ENCODE results near the gene AP1G1.
"Not testable (repeated sequence)": the region's sequence is repeated elsewhere in the genome, so short reads cannot be mapped to it uniquely, and the experiment has no call there.

Gene AP1G1

DNA sequence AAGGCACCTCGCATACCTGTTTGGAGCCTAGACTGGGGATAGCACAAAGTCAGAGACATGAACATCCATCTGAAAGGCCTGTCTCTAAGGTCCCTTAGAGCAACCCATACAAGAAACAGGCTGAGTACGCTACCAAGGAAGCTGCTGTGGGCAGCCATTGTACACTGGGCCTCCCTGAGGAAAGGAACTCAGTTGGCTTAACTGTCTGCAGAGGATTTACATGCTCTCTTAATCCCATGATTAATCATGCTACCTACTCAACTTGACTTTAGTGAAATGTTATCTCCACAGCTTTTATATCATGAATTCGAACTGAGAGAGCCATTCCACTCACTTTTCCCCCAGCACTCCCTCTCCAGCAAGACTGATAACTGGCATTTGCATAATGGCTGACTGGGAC is 110.1 kb downstream of the AP1G1 start:
- no peak for DNase-seq (ENCODE audit: low read depth)

DNA sequence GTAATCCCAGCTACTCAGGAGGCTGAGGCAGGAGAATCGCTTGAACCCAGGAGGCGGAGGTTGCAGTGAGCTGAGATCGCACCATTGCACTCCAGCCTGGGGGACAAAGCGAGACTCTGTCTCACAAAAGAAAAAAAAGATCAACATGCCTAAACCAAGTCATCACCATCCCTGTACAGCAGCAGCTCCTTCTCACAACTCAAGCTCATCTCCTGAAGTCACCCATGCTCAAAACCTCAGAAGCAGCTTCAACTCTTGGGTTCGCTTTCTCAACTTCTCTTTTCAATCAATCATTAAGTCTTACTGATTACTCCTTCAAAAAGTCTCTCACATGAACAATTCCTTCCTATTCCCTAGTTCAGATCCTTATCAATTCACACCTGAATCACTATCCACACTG is 115.5 kb downstream of the AP1G1 start:
- no peak for DNase-seq (ENCODE audit: low read depth)

DNA sequence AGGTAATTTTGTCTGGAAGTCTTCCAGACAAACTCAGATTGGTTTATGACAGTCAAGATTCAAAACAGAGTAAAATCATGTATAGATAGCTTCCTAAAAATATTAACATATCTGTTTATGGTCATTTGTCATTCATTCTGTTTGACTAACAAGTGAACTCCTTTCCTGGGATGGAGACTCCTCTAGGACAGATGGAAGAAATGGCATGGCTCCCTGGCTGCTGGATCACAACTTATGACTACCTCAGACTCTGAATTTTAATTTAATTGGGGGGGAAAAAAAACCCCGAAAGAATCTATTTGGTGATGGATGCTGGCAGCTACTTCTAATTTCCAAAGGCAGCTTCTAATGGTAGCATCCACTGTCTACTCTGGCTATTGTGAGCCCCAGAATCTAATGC is 118.7 kb downstream of the AP1G1 start:
- DNase-seq (ENCODE audit: low read depth) = no peak

DNA sequence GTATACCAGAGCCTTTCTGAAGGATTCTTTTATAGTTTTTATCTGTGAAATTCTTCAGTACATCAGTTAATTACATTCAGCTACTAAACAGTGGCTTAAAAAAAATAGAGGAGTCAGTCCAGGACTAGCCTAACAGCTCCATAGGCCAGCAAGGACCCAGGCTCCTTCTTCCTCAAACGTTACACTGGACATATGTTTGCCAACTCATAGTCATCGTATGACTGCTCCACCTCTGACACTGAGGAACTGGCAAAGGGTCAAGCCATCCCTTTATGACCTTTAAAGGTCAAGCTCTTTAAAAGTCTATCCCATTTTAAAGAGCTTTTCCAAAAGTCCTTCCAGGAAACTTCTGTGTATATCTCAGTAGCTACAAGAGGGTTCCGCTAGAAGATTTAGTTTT is 120.8 kb downstream of the AP1G1 start:
- no peak for DNase-seq (ENCODE audit: low read depth)

DNA sequence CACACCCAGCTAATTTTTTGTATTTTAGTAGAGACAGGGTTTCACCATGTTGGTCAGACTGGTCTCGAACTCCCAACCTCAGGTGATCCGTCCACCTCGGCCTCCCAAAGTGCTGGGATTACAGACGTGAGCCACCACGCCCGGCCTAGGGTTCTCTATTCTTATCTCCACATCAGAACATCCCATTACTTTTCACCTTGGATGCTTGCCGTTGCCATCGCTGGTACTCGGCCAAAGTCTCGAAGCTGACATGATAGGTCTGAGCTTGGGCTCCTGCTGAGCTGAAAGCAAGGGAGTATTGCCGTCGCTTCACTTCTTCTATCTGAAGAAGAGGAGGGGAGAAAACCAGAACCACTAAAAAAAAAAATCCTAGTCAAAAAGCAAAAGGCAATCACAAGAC is 124.4 kb downstream of the AP1G1 start:
- DNase-seq (ENCODE audit: low read depth) = not testable (repeated sequence)

DNA sequence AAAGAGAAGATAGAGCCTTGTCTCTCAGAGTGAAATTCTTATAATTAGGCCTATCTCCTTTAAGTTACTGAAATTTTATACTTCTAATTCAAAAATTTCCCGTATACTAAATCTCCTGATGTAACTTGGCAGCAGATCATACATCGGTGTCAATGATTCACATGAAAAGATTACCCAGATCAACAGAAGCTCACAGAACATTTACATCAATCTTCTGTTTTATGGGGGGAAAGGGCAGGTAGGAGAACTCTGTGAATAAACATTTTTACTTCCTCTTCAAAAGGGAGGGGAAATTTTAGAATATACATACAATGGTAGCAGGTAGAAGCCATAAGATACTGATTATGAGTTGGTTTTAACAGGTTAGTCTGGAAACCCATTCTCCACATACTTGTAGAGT is 127.3 kb downstream of the AP1G1 start:
- DNase-seq (ENCODE audit: low read depth) = no peak

Data from stimulated activated CD8-positive, alpha-beta memory T cell treated with anti-CD3 and anti-CD28 coated beads, Interleukin-15, amount 100 ng/mL, for 1 hour (primary cell).